SK-N-SH (cell line): ENCODE data around the gene TLCD5. TPM values are rescaled to one million over a fixed set of nuclear protein-coding genes. Genes with fewer than 3 reads are reported as not detected.

Experiments
- CTCF ChIA-PET: fragments of 300-600, 350-600 bp; formaldehyde crosslinking; extraction: SDS; loops from one replicate; lab custom pipeline; 2021; lab: Yijun Ruan, JAX
- POLR2A ChIA-PET: fragments of 350-600 bp; sonication (Branson Sonifier 250); formaldehyde crosslinking; extraction: SDS; loops from one replicate; lab custom pipeline; 2020; ENCODE audit warnings: antibody characterized with exemption, inconsistent platforms; lab: Yijun Ruan, JAX
- DNase-seq: peaks from one replicate; pipeline ENCODE4 v3.0.0; 2012
- H2AFZ ChIP-seq: fragments of 200-600 bp; sonication (generic); 2 replicates; pipeline ENCODE4 v1.8.1; 2016; ENCODE audit warnings: antibody characterized with exemption, mild to moderate bottlenecking, low read depth
- H3F3A ChIP-seq: fragments of 200-600 bp; sonication (generic); replicated peaks from 2 replicates; pipeline ENCODE3; 2016; ENCODE audit warnings: antibody characterized with exemption, mild to moderate bottlenecking; ENCODE audit not compliant: insufficient read depth
- H3K27ac ChIP-seq, 2 experiments: fragments of 200-500 bp in 1 of 2; fragments of 200-600 bp in 1 of 2; sonication (Bioruptor generic) in 1 of 2; sonication (generic), shearing (Covaris generic) in 1 of 2; 2 replicates each; pipeline versions ENCODE4 v1.5.1 to v1.6.1; 2014 to 2016; ENCODE audit warnings: low read depth in 2 of 2, inconsistent platforms in 1 of 2, low read length in 1 of 2, mild to moderate bottlenecking in 1 of 2, mixed read lengths in 1 of 2
- H3K27me3 ChIP-seq: fragments of 200-600 bp; sonication (generic), shearing (Covaris generic); 2 replicates; pipeline ENCODE4 v1.6.1; 2016; ENCODE audit warnings: mixed run types; ENCODE audit not compliant: insufficient read depth
- H3K36me3 ChIP-seq, 2 experiments: fragments of 200-500 bp in 1 of 2; fragments of 200-600 bp in 1 of 2; sonication (Bioruptor generic) in 1 of 2; sonication (generic) in 1 of 2; replicated peaks in 1 of 2; 2 replicates each; pipeline versions ENCODE3 to v1.5.1; 2014 to 2016; ENCODE audit warnings: low read length in 1 of 2, mild to moderate bottlenecking in 1 of 2; ENCODE audit not compliant: insufficient read depth in 2 of 2, control insufficient read depth in 1 of 2
- H3K4me1 ChIP-seq, 2 experiments: fragments of 200-500 bp in 1 of 2; fragments of 200-600 bp in 1 of 2; sonication (Bioruptor generic) in 1 of 2; sonication (generic), shearing (Covaris generic) in 1 of 2; 2 replicates each; pipeline versions ENCODE4 v1.5.1 to v1.6.1; 2014 to 2016; ENCODE audit warnings: low read depth in 1 of 2, low read length in 1 of 2, mixed run types in 1 of 2; ENCODE audit not compliant: insufficient read depth in 2 of 2, control insufficient read depth in 1 of 2
- H3K4me2 ChIP-seq: fragments of 200-600 bp; sonication (generic), shearing (Covaris generic); 2 replicates; pipeline ENCODE4 v1.6.1; 2017; ENCODE audit warnings: mixed run types
- H3K4me3 ChIP-seq, 2 experiments: fragments of 200-500 bp in 1 of 2; fragments of 200-600 bp in 1 of 2; sonication (Bioruptor generic) in 1 of 2; sonication (generic), shearing (Covaris generic) in 1 of 2; 2 replicates each; pipeline versions ENCODE4 v1.5.1 to v1.8.1; 2014 to 2016; ENCODE audit warnings: low read depth in 2 of 2, inconsistent platforms in 1 of 2, low read length in 1 of 2, mild to moderate bottlenecking in 1 of 2, mixed read lengths in 1 of 2, moderate library complexity in 1 of 2
- H3K79me2 ChIP-seq: fragments of 200-600 bp; sonication (generic); 2 replicates; pipeline ENCODE4 v1.8.1; 2017; ENCODE audit warnings: mild to moderate bottlenecking; ENCODE audit not compliant: insufficient read depth
- H3K9ac ChIP-seq: fragments of 200-600 bp; sonication (generic); 2 replicates; pipeline ENCODE4 v1.6.1; 2017; ENCODE audit warnings: mixed run types
- H3K9me2 ChIP-seq: fragments of 200-600 bp; sonication (generic); 2 replicates; pipeline ENCODE4 v1.6.1; 2017; ENCODE audit warnings: mixed run types
- H3K9me3 ChIP-seq: fragments of 200-600 bp; sonication (generic); 2 replicates; pipeline ENCODE4 v1.6.1; 2017; ENCODE audit warnings: mixed run types, mild to moderate bottlenecking, moderate library complexity
- H4K20me1 ChIP-seq: fragments of 200-600 bp; sonication (generic); 2 replicates; pipeline ENCODE4 v1.6.1; 2017; ENCODE audit warnings: mild to moderate bottlenecking, mixed run types; ENCODE audit not compliant: insufficient read depth
- ELF1 ChIP-seq: IDR thresholded peaks from 2 replicates; pipeline ENCODE4 v1.4.0; 2012
- EP300 ChIP-seq, 2 experiments: IDR thresholded peaks; 2 replicates each; pipeline versions ENCODE4 v1.4.0 to v1.6.1; 2012; ENCODE audit warnings: borderline replicate concordance in 1 of 2, low read depth in 1 of 2, low read length in 1 of 2
- EZH2phosphoT487 ChIP-seq: fragments of 200-600 bp; sonication (generic); IDR thresholded peaks from 2 replicates; pipeline ENCODE4 v1.6.1; 2017; ENCODE audit warnings: low read depth, mixed run types, mild to moderate bottlenecking, antibody characterized with exemption, moderate library complexity, borderline replicate concordance
- GATA2 ChIP-seq: sonication (generic); formaldehyde crosslinking; IDR thresholded peaks from 2 replicates; pipeline ENCODE4 v1.5.0; 2020; ENCODE audit warnings: mild to moderate bottlenecking, missing genetic modification reagents
- IRF3 ChIP-seq: fragments of 150-350 bp; IDR thresholded peaks from 2 replicates; pipeline ENCODE4 v1.6.1; 2016; ENCODE audit warnings: mild to moderate bottlenecking, low read depth, low read length
- MAX ChIP-seq: IDR thresholded peaks from 2 replicates; pipeline ENCODE4 v1.4.0; 2012; ENCODE audit warnings: low read depth
- NFIC ChIP-seq: IDR thresholded peaks from 2 replicates; pipeline ENCODE4 v1.4.0; 2012; ENCODE audit warnings: borderline replicate concordance
- POLR2AphosphoS5 ChIP-seq: IDR thresholded peaks from 2 replicates; pipeline ENCODE4 v1.6.1; 2012; ENCODE audit warnings: low read depth, low read length
- RAD21 ChIP-seq: IDR thresholded peaks from 2 replicates; pipeline ENCODE4 v1.6.1; 2012; ENCODE audit warnings: mild to moderate bottlenecking, low read length
- REST ChIP-seq: IDR thresholded peaks from 2 replicates; pipeline ENCODE4 v1.6.1; 2012; ENCODE audit warnings: mild to moderate bottlenecking, low read depth, low read length, moderate library complexity
- SIN3A ChIP-seq: IDR thresholded peaks from 2 replicates; pipeline ENCODE4 v1.6.1; 2012; ENCODE audit warnings: low read depth, mild to moderate bottlenecking, low read length, moderate library complexity, borderline replicate concordance
- TCF12 ChIP-seq: IDR thresholded peaks from 2 replicates; pipeline ENCODE4 v1.4.0; 2012
- YY1 ChIP-seq: IDR thresholded peaks from 2 replicates; pipeline ENCODE4 v1.4.0; 2012; ENCODE audit warnings: low read depth, mild to moderate bottlenecking
- ZBTB33 ChIP-seq: IDR thresholded peaks from 2 replicates; pipeline ENCODE4 v1.4.0; 2012; ENCODE audit warnings: low read depth, borderline replicate concordance
- WGBS: methylation state at CpG from one replicate; pipeline ENCODE4 v1.1.6; 2017; ENCODE audit warnings: low lambda C conversion rate; 5-methylcytosine and 5-hydroxymethylcytosine counted together
- polyA plus RNA-seq, 3 experiments: library from polyadenylated mRNA; depleted of rRNA; stranded (reverse); fragments of >200 nt; gene quantifications; 2 replicates each; pipeline ENCODE4 v1.2.3, GENCODE V29; 2012

TLCD5 gene
- polyA plus RNA-seq, 1 of the 3 experiments (the other 2 are of a cell fraction): 12.7 TPM

GRCh38 chr11:120293038-120293800 lies 31.9 kb upstream of the TLCD5 start:
- no peaks in the 10 kb centered on the region for H3K79me2 ChIP-seq
- DNase-seq: no peak
- no peaks in the 10 kb centered on the region for H3K9me2 ChIP-seq
- ChIA-PET CTCF (interaction anchor here (1.5 to 19.4 kb wide), 3 partner anchors 10 to 121 kb away, joined by 6 to 622 read pairs (median 189); partner anchors contain the start of gene POU2F3), POLR2A (no interaction called here)
- no peak overlapping the region for H3K4me2 ChIP-seq
- 77% methylated on average over 5 of the region's 5 CpGs for WGBS
- H3K27me3 ChIP-seq: no peaks in the 10 kb centered on the region; the same call in 1 of the 2 replicates
- TF ChIP-seq TCF12 (no peak), ELF1 (no peak), MAX (no peak), NFIC (no peak), RAD21 (no peak), SIN3A (no peak), GATA2 (CRISPR knock-in tag) (no peak), REST (no peak), ZBTB33 (no peak), YY1 (no peak), POLR2AphosphoS5 (no peak), EZH2phosphoT487 (no peak), IRF3 (no peak), EP300 (IDR thresholded peaks at IDR 0.05; ENCODE audit: borderline replicate concordance in 1 of 2, low read depth in 1 of 2, low read length in 1 of 2) (no peak)
- no peak overlapping the region for H2AFZ ChIP-seq
- no peaks in the 10 kb centered on the region for H3F3A ChIP-seq
- H3K9ac ChIP-seq: no peak overlapping the region
- no peaks in the 10 kb centered on the region for H3K36me3 ChIP-seq
- no peaks in the 10 kb centered on the region for H3K9me3 ChIP-seq
- H4K20me1 ChIP-seq: no peaks in the 10 kb centered on the region
- peaks cover 0 to 21% of the 10 kb centered on the region in 2 experiments; a peak in 2 of 4 replicates for H3K4me1 ChIP-seq
- H3K27ac ChIP-seq: no peak overlapping the region
- no peak overlapping the region for H3K4me3 ChIP-seq
